ENCODE data around the gene TCHP. TPM values are rescaled to one million over a fixed set of nuclear protein-coding genes. Genes with fewer than 3 reads are reported as not detected.

The TCHP gene
- total RNA-seq, 4 donors from 2014 or later = 5.9 to 23.2 (median 13.8) TPM

DNA sequence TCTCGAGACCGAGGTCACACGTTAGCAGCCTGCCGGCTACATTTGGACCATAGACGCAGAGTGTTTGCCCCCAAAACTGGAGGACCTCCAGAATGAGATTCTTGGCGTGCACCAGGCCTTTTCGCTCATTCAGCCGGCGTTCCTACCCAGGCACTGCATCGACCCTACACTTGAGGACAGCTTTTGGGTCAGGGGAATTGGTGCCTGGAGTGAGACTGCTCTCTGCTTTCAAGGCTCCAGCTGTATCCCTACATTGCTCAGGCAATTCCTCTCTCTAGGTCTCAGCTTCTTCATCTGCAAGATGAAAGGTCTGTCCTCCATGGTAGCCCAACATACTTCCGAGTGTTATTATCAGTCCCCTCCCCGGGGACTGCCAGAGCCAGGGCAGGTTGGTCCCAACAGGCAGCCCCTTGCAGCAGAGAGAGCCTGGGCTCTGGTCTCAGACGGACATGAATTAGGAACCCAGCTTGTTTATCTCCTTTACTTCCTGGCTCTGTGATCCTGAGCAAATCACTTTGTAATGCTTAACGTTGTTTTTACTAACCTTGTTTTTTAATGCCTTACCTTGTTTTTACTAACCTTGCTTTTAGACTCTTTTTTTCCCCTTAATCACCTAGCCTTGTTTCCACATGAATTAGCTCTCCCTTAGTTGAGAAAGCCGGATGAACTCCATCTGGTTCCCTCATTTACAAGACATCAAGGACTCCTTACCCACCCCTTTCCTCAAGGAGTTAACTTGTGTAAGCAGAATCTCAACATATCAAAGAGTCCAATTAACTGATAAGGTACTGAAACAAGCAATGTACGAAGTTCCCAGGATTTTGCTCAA lies 892 bp downstream of the TCHP start:
- TF ChIP-seq, protein P1, sequence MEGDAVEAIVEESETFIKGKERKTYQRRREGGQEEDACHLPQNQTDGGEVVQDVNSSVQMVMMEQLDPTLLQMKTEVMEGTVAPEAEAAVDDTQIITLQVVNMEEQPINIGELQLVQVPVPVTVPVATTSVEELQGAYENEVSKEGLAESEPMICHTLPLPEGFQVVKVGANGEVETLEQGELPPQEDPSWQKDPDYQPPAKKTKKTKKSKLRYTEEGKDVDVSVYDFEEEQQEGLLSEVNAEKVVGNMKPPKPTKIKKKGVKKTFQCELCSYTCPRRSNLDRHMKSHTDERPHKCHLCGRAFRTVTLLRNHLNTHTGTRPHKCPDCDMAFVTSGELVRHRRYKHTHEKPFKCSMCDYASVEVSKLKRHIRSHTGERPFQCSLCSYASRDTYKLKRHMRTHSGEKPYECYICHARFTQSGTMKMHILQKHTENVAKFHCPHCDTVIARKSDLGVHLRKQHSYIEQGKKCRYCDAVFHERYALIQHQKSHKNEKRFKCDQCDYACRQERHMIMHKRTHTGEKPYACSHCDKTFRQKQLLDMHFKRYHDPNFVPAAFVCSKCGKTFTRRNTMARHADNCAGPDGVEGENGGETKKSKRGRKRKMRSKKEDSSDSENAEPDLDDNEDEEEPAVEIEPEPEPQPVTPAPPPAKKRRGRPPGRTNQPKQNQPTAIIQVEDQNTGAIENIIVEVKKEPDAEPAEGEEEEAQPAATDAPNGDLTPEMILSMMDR (IDR thresholded peaks at IDR 0.05; ENCODE audit: low read depth) = no peak

GRCh38 chr12:109902891-109903418 lies 2.9 kb downstream of the TCHP start:
- TF ChIP-seq, protein P1 (IDR thresholded peaks at IDR 0.05; ENCODE audit: low read depth) = no peak

DNA sequence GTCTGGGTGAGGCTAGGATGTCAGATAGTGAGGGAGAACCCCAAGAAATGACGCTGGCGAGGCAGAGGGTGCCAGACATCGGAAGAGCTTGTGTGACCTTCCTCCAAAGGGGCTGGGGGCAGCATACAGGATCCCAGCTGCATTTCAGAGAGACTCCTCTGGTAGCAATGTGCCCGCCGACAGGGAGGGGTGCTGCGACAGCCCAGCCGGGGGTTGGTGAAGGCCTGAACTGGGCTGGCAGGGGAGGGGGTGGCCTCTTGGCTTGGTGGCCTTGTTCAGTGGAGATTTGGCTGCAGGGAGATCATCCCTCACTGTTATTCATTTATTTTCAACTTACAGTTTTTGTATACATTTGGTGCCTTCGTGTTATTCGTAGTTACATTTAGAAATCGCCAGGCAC lies 5.2 kb downstream of the TCHP start:
- TF ChIP-seq, protein P1 (IDR thresholded peaks at IDR 0.05; ENCODE audit: low read depth) = no peak

DNA sequence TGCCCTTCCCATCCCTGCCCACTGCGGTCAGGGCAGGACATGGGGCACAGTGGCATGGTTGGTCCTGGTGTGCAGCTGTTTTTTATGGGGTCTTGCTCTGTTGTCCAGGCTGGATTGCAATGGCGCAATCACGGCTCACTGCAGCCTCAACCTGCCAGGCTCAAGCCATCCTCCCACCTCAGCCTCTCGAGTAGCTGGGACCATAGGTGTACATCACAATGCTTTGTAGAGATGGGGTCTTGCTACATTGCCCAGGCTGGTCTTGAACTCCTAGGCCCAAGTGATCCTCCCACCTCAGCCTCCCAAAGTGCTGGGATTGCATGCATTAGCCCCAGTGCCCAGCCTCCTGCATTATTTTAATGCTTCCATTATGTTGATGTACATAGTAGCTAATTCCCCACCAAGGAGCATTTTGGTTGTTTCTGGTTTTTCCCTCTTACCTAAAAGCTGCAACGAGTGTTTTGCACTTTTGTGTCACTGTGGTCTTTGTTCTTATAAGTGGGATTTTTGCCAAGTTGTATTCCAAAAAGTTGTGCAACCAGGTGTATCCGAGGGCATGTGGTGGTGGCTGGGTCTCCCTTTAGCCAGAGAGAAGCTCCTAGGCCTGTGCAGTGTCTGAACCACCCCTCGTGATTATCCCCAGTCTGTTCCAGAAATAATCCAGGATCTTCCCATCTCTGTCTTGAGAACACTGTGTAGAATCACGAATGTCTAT lies 10.3 kb downstream of the TCHP start:
- TF ChIP-seq, protein P1 (IDR thresholded peaks at IDR 0.05; ENCODE audit: low read depth) = no peak

GRCh38 chr12:109910969-109911348 lies 10.9 kb downstream of the TCHP start:
- TF ChIP-seq, protein P1 (IDR thresholded peaks at IDR 0.05; ENCODE audit: low read depth) = no peak

- TF ChIP-seq, protein P1 (IDR thresholded peaks at IDR 0.05; ENCODE audit: low read depth) = no peak
Observed at GRCh38 chr12:109912855-109913321, 12.8 kb downstream of the TCHP start.

DNA sequence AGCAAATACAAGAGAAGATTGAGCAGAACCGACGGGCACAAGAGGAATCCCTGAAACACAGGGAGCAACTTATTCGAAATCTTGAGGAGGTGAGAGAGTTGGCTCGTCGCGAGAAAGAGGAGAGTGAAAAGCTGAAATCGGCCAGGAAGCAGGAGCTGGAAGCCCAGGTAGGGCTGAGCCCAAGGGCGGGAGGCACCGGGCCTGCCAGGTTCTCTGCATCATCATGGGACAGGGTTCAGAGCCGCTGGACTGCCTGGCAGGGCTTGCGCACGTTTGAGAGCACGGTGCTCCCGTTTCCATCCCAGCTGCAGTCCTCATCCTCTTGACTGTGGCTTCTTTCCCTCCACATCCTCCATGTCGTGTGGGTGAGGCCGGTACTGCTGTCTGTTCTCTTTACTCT lies 14.4 kb downstream of the TCHP start:
- TF ChIP-seq, protein P1 (IDR thresholded peaks at IDR 0.05; ENCODE audit: low read depth) = no peak
